HepG2 (cell line): ENCODE data around the gene BRD1. TPM values are rescaled to one million over a fixed set of nuclear protein-coding genes. Genes with fewer than 3 reads are reported as not detected.

ENCODE experiments used
- ATAC-seq: fragments of 200-7000 bp; cut with Tn5 transposase; 3 replicates; pipeline ENCODE4 v1.9.1; 2020; ENCODE audit warnings: mild to moderate bottlenecking, moderate library complexity
- BruUV-seq: library from RNA; stranded (reverse); fragments of 400-500 nt; replicated peaks from 2 replicates; lab custom pipeline; 2021; lab: Mats Ljungman, UMichigan
- CTCF ChIA-PET: fragments of 300-600 bp; formaldehyde crosslinking; extraction: SDS; loops from one replicate; lab custom pipeline; 2021; ENCODE audit warnings: low total read pairs, inconsistent platforms, low intra/inter-chr PET ratio; lab: Yijun Ruan, JAX
- POLR2A ChIA-PET: fragments of 350-600 bp; sonication (Branson Sonifier 250); formaldehyde crosslinking; loops from one replicate; lab custom pipeline; 2020; ENCODE audit warnings: antibody characterized with exemption, inconsistent platforms; lab: Yijun Ruan, JAX
- DNase-seq: peaks from one replicate; pipeline ENCODE4 v3.0.0-alpha.2; 2015; ENCODE audit warnings: low spot score
- FAIRE-seq: peaks from 3 replicates; lab custom pipeline; 2011; peaks lifted over from hg19 to GRCh38; lab: Jason Lieb, UNC
- H2AFZ ChIP-seq: one replicate; pipeline ENCODE4 v1.6.1; 2011; ENCODE audit warnings: low read length, inconsistent platforms
- H3K27ac ChIP-seq: fragments of 300-600 bp; 3 replicates; pipeline ENCODE4 v1.8.0; 2011; ENCODE audit warnings: mixed run types, mild to moderate bottlenecking, mixed read lengths, low read length, inconsistent platforms; ENCODE audit not compliant: insufficient read depth; ENCODE audit errors: extremely low read length
- H3K27me3 ChIP-seq, 2 experiments: fragments of 200-600 bp in 1 of 2; 2 replicates in 1 of 2; 3 replicates in 1 of 2; pipeline versions ENCODE4 v1.6.0 to v1.8.0; 2011; ENCODE audit warnings: low read length in 2 of 2, mild to moderate bottlenecking in 2 of 2, moderate library complexity in 2 of 2, inconsistent platforms in 1 of 2; ENCODE audit not compliant: insufficient read depth in 2 of 2, control insufficient read depth in 1 of 2
- H3K36me3 ChIP-seq, 2 experiments: fragments of 200-600 bp in 1 of 2; replicated peaks in 1 of 2; 2 replicates in 1 of 2; 3 replicates in 1 of 2; pipeline versions ENCODE4 v1.5.1 to v1.8.0; 2011; ENCODE audit warnings: low read length in 2 of 2, inconsistent platforms in 1 of 2; ENCODE audit not compliant: insufficient read depth in 2 of 2, control insufficient read depth in 1 of 2
- H3K4me1 ChIP-seq: 2 replicates; pipeline ENCODE4 v1.5.1; 2012; ENCODE audit warnings: low read length, inconsistent platforms; ENCODE audit not compliant: insufficient read depth
- H3K4me2 ChIP-seq: 2 replicates; pipeline ENCODE4 v1.6.0; 2011; ENCODE audit warnings: low read depth, low read length, inconsistent platforms
- H3K4me3 ChIP-seq, 3 experiments: fragments of 200-600 bp in 1 of 3; sonication (generic), shearing (Covaris generic) in 1 of 3; replicated peaks in 1 of 3; 2 replicates each; pipeline ENCODE4 v1.5.1; 2011 to 2016; ENCODE audit warnings: low read length in 3 of 3, inconsistent platforms in 2 of 3, low read depth in 2 of 3, mild to moderate bottlenecking in 2 of 3, control low read depth in 1 of 3, mixed read lengths in 1 of 3; ENCODE audit not compliant: insufficient read depth in 1 of 3
- H3K79me2 ChIP-seq: one replicate; pipeline ENCODE4 v1.6.1; 2011; ENCODE audit warnings: low read length, inconsistent platforms; ENCODE audit not compliant: insufficient read depth
- H3K9ac ChIP-seq: 2 replicates; pipeline ENCODE4 v1.6.0; 2011; ENCODE audit warnings: mild to moderate bottlenecking, low read depth, low read length, inconsistent platforms; ENCODE audit not compliant: insufficient read depth
- H3K9me3 ChIP-seq: 2 replicates; pipeline ENCODE4 v1.5.1; 2012; ENCODE audit warnings: mild to moderate bottlenecking, low read length
- H4K20me1 ChIP-seq: 2 replicates; pipeline ENCODE4 v1.6.0; 2011; ENCODE audit warnings: inconsistent platforms, mild to moderate bottlenecking, low read length, moderate library complexity; ENCODE audit not compliant: insufficient read depth
- HNRNPUL1 ChIP-seq: fragments of 200-400 bp; formaldehyde crosslinking; IDR thresholded peaks from 2 replicates; pipeline ENCODE4 v1.6.1; 2017; ENCODE audit warnings: low read depth, mild to moderate bottlenecking, low read length, moderate library complexity
- NFKB2 ChIP-seq: sonication (generic); formaldehyde crosslinking; IDR thresholded peaks from 2 replicates; pipeline ENCODE4 v1.4.0; 2020; ENCODE audit warnings: missing genetic modification reagents, borderline replicate concordance
- NFYB ChIP-seq: sonication (generic); formaldehyde crosslinking; IDR thresholded peaks from 2 replicates; pipeline ENCODE4 v1.4.0; 2020; ENCODE audit warnings: missing genetic modification reagents
- PLRG1 ChIP-seq: fragments of 450-650 bp; conservative IDR thresholded peaks from 2 replicates; pipeline ENCODE4 v1.6.1; 2016
- POLR2AphosphoS5 ChIP-seq: IDR thresholded peaks from 2 replicates; pipeline ENCODE4 v1.6.1; 2012; ENCODE audit warnings: low read depth, low read length
- TAF15 ChIP-seq: fragments of 200-400 bp; formaldehyde crosslinking; IDR thresholded peaks from one replicate; pipeline ENCODE4 v1.6.1; 2018; ENCODE audit warnings: mild to moderate bottlenecking, low read depth, low read length; ENCODE audit not compliant: poor library complexity, severe bottlenecking
- XBP1 ChIP-seq: sonication (generic); formaldehyde crosslinking; IDR thresholded peaks from 2 replicates; pipeline ENCODE4 v1.5.0; 2020; ENCODE audit warnings: missing genetic modification reagents
- YY1 ChIP-seq: IDR thresholded peaks from 2 replicates; pipeline ENCODE4 v1.6.1; 2011; ENCODE audit warnings: low read length, low read depth, moderate library complexity, mild to moderate bottlenecking; ENCODE audit not compliant: insufficient read depth, insufficient replicate concordance
- ZFP36L2 ChIP-seq: sonication (generic); formaldehyde crosslinking; IDR thresholded peaks from 2 replicates; pipeline ENCODE4 v1.4.0; 2020; ENCODE audit warnings: missing genetic modification reagents
- ZNF34 ChIP-seq: sonication (generic); formaldehyde crosslinking; IDR thresholded peaks from 2 replicates; pipeline ENCODE4 v1.4.0; 2020; ENCODE audit warnings: mild to moderate bottlenecking, missing genetic modification reagents, borderline replicate concordance
- ZNF674 ChIP-seq: sonication (generic); formaldehyde crosslinking; IDR thresholded peaks from 2 replicates; pipeline ENCODE4 v1.5.0; 2020; ENCODE audit warnings: low read depth, mild to moderate bottlenecking, missing genetic modification reagents
- WGBS: methylation state at CpG from one replicate; pipeline ENCODE4 v1.1.6; 2017; ENCODE audit warnings: low lambda C conversion rate; 5-methylcytosine and 5-hydroxymethylcytosine counted together
- in situ Hi-C: cut with HindIII; loops from 2 replicates; pipeline ENCODE4 v1.10.0; 2017; ENCODE audit warnings: low pct_unique_long_range_greater_than_20kb; ENCODE audit not compliant: extremely low pct_ligation_motif_present
- intact Hi-C: fragments of 100-400 bp; cut with micrococcal nuclease; formaldehyde crosslinking; loops from one replicate; pipeline ENCODE4 v1.10.0; 2022; ENCODE audit not compliant: unreplicated experiment
- polyA plus RNA-seq, 8 experiments: library from polyadenylated mRNA; depleted of rRNA in 3 of 8; stranded (reverse) in 7 of 8; unstranded in 1 of 8; fragments of >200 nt; fragmentation: Illumina TruSeq in 4 of 8; extraction: Trizol in 4 of 8; gene quantifications; 2 replicates each; pipeline versions ENCODE4 v1.2.1 to v1.2.3, GENCODE V29; 2011 to 2016; ENCODE audit warnings: low read depth in 4 of 8, missing spikeins in 1 of 8, mixed read lengths in 1 of 8; ENCODE audit not compliant: insufficient read depth in 1 of 8
- total RNA-seq, 5 experiments: library from RNA; depleted of rRNA; stranded (reverse); fragments of >200 nt; fragmentation: Illumina TruSeq; extraction: Trizol; gene quantifications; 2 replicates each; pipeline ENCODE4 v1.2.3, GENCODE V29; 2016; ENCODE audit warnings: low read depth in 1 of 5
- TF ChIP-seq, protein P1 (sequence below): sonication (generic); formaldehyde crosslinking; IDR thresholded peaks from 2 replicates; pipeline ENCODE4 v1.8.0; 2022; ENCODE audit warnings: missing genetic modification reagents, mild to moderate bottlenecking, borderline replicate concordance
- TF ChIP-seq, protein P2 (sequence below): sonication (generic); formaldehyde crosslinking; conservative IDR thresholded peaks from 2 replicates; pipeline ENCODE4 v1.4.0; 2020; ENCODE audit warnings: missing genetic modification reagents

Gene BRD1
- total and polyA plus RNA-seq, 2 of the 13 experiments (the other 11 are each of a cell fraction or from before 2014, with no cell fraction given) = 5.1 to 12.0 TPM

DNA sequence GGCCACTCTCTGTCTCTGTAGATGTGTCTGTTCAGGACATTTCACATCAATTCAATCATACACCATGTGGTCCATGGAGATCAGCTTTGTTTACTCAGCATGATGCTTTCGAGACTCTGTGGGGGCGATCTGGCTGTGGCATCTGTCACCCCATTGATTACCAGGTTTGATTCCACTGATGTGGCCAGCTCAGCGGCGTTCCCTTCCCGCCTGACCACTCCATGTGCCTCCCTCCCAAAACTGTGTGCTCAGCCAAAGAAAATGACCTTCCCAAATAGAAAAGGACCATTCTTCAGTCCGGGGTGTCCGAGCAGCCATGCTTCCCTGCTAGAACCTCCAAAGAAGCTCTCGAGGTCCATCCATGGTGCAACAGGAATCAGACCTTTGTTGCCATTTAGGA, 89.1 kb downstream of the BRD1 start:
- Histone ChIP-seq H3K9me3 (no peaks in the 10 kb centered on the region), H2AFZ (no peak overlapping the region), H3K4me2 (no peak overlapping the region), H4K20me1 (0 out of 2 replicates have a peak, but pooled peaks cover 3% of the 10 kb centered on the region), H3K79me2 (no peaks in the 10 kb centered on the region), H3K4me1 (no peaks in the 10 kb centered on the region), H3K27ac (no peak overlapping the region), H3K27me3 (peaks cover 0 to 38% of the 10 kb centered on the region in 2 experiments; a peak in 1 of 5 replicates), H3K9ac (no peak overlapping the region), H3K36me3 (no peaks in the 10 kb centered on the region), H3K4me3 (no peak overlapping the region)
- no peak for ATAC-seq
- in situ Hi-C loops = no loop called here
- no TSS peak for BruUV-seq
- intact Hi-C loops = no loop called here
- no peak for FAIRE-seq
- ChIA-PET CTCF (no interaction called here), POLR2A (no interaction called here)
- no peak for DNase-seq
- WGBS = 13% methylated on average over 6 of the region's 8 CpGs
- TF ChIP-seq TAF15 (no peak), POLR2AphosphoS5 (no peak), NFYB (no peak), ZNF674 (CRISPR knock-in tag) (no peak), ZNF34 (CRISPR knock-in tag) (no peak), PLRG1 (no peak), HNRNPUL1 (no peak), XBP1 (CRISPR knock-in tag) (no peak), NFKB2 (CRISPR knock-in tag) (no peak), YY1 (no peak), ZFP36L2 (no peak)
- TF ChIP-seq, protein P1, sequence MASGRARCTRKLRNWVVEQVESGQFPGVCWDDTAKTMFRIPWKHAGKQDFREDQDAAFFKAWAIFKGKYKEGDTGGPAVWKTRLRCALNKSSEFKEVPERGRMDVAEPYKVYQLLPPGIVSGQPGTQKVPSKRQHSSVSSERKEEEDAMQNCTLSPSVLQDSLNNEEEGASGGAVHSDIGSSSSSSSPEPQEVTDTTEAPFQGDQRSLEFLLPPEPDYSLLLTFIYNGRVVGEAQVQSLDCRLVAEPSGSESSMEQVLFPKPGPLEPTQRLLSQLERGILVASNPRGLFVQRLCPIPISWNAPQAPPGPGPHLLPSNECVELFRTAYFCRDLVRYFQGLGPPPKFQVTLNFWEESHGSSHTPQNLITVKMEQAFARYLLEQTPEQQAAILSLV = no peak
- TF ChIP-seq, protein P2, sequence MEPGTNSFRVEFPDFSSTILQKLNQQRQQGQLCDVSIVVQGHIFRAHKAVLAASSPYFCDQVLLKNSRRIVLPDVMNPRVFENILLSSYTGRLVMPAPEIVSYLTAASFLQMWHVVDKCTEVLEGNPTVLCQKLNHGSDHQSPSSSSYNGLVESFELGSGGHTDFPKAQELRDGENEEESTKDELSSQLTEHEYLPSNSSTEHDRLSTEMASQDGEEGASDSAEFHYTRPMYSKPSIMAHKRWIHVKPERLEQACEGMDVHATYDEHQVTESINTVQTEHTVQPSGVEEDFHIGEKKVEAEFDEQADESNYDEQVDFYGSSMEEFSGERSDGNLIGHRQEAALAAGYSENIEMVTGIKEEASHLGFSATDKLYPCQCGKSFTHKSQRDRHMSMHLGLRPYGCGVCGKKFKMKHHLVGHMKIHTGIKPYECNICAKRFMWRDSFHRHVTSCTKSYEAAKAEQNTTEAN = no peak
